GM19099 (cell line): ENCODE measurements around the gene UBR7.

Source experiments
- POLR2A ChIP-seq: IDR thresholded peaks from 3 replicates; pipeline ENCODE4 v1.6.1; 2011; ENCODE audit warnings: low read depth; ENCODE audit not compliant: insufficient read length; ENCODE audit errors: extremely low read depth

UBR7 gene

GRCh38 chr14:93199031-93199430 is 8.0 kb upstream of the UBR7 start:
- no peak for TF ChIP-seq POLR2A

DNA sequence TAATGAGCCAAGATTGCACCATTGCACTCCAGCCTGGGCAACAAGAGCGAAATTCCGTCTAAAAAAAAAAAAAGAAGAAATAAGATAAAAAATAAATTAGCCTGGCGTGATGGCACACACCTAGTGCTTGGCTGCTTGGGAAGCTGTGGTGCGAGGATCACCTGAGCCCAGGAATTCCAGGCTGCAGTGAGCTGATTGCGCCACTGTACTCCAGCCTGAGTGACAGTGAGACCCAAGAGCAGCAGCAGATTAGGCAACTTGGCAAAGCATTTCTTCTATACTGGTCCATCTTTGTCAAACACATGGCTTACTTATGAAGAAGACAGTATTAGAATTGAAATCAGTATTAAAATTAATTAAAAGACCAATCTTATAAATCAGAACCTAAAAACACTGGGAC is 6.5 kb upstream of the UBR7 start:
- TF ChIP-seq POLR2A = no peak

- TF ChIP-seq POLR2A = no peak
Measured at GRCh38 chr14:93201155-93201704, 5.8 kb upstream of the UBR7 start.

- no peak for TF ChIP-seq POLR2A
Measured at GRCh38 chr14:93207468-93208308, 632 bp downstream of the UBR7 start.

DNA sequence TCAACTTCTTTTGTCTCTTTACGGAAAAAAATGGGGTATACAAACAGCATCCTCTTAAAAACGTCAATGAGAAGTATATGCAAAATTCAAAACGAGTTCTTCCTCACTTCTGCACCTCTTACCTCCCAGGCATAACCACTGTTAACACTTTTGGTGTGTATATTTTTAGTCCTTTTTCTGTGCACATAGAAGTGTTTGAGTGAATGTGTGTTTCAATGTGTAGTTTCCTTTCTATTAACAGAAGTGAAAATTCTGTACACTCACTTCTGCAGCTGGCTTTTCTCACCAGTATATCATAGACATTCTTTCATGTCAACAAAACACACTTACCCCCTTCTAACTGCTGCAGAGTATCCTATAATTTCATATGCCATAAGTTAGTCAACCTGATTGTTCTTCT is 5.4 kb downstream of the UBR7 start:
- TF ChIP-seq POLR2A = no peak

GRCh38 chr14:93214598-93214997 is 7.5 kb downstream of the UBR7 start:
- TF ChIP-seq POLR2A = no peak

DNA sequence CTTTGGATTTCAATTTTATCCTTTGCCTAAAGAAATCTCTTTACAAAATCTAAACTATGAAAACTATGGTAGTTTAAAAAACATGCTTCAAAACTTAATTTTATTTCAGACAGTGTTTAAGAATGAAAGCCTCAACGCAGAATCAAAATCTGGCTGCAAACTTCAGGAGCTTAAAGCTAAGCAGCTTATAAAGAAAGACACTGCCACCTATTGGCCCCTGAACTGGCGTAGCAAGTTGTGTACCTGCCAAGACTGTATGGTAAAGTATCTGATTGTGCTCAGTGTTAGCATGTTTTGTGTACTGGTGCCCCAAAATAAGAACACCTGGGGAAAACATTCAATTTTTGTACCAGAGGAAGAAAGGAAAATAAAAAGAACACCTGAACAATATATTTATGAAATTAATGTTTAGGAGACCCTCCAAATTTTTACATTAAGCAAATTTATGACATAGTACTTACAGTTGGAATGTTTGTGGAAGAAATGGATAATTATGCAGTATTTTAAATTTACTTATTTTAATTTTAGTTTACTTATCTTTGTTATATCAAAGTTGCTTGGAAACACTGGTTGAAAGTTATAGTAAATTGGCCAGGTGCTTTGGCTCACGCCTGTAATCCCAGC is 12.2 kb downstream of the UBR7 start:
- TF ChIP-seq POLR2A = no peak

DNA sequence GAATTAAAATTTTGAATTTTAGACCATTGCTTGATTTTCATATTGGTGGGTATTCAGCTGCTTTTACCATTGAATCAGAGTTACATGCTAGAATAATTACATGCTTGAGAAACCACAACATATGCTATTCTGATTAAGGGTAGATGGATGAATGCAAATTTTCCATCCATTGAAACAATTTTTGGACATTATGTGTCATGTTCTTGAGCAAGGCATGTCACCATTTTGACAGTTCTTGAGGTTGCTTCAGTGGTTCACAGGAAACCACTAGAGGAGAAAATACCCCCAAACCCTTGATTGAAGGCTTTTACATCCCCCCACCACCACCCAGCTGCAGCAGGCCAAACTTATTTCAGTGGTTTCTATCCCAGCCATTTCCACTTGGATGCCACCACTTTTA is 13.5 kb downstream of the UBR7 start:
- no peak for TF ChIP-seq POLR2A

DNA sequence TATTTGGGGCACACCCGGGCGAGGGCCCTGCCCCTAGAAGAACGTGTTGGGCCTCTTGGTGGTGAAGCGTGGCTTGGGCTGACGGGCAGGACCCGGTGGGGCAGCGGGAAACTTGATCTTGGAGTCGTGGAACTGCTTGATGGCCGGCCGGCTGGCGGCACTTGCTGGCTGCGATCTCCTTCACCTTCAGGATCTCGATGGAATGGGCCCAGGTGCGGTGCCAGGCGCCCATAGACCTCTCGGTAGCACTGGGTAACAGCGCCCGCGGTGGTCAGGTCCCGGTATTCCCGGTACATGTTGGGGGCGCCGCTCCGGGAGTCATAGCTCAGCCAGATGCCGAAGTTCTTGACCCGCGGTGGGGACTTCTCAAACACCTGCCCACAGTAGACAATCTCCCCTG is 16.5 kb downstream of the UBR7 start:
- no peak for TF ChIP-seq POLR2A

DNA sequence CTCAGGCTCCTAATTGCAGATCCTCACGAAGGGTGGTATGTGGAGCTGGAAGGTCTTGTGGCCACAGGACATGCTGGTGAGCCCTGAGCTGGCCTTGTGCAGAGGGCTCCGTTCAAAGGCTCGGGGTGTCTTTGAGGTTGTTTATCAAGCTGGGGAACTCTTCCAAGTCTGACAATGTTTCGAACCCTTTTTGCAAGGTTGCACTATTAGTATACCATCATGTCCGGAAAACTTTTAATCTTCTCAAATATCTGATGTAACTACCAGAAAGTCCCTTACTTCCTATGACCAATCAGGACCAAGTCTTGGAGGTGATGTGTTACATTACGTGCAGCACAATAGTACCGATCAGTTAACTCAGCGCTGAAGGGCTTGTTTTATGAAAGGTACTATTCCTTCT is 21.5 kb downstream of the UBR7 start:
- no peak for TF ChIP-seq POLR2A

GRCh38 chr14:93230539-93230938 is 23.5 kb downstream of the UBR7 start:
- no peak for TF ChIP-seq POLR2A

- TF ChIP-seq POLR2A = no peak
Measured at GRCh38 chr14:93231129-93231979, 24.3 kb downstream of the UBR7 start.

GRCh38 chr14:93232159-93232558 is 25.1 kb downstream of the UBR7 start:
- TF ChIP-seq POLR2A = no peak

DNA sequence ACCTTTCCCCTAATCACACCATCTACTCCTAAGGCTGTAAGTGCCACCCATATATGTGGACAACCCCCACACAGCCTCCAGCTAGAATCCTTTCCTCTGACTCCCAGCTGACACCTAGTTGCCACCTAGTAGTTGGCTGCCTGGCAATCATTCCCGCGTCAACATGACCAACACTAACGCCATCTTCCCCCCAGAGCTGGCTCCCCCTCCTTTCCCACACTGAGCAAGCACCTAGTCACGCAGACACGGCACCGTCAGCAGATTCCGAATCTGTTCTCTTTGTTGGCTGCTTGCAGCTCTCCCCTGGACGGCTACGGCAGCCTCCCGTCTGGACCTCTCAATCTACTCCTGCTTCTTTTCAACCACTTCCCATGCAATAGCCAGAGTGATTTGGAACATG is 27.7 kb downstream of the UBR7 start:
- no peak for TF ChIP-seq POLR2A
